HCT116 (cell line): Measurements from ENCODE around the gene MLC1. TPM values are rescaled to one million over a fixed set of nuclear protein-coding genes. Genes with fewer than 3 reads are reported as not detected.

Experiments used
- ATAC-seq: fragments of 200-7000 bp; cut with Tn5 transposase; 2 replicates; pipeline ENCODE4 v1.9.1; 2020; ENCODE audit warnings: mild to moderate bottlenecking, moderate library complexity
- BruUV-seq: library from RNA; stranded (reverse); fragments of 400-500 nt; replicated peaks from 2 replicates; lab custom pipeline; 2021; lab: Mats Ljungman, UMichigan
- CTCF ChIA-PET: fragments of 300-600 bp; sonication (Branson Sonifier 250); formaldehyde crosslinking; loops from one replicate; lab custom pipeline; 2021; ENCODE audit warnings: antibody characterized with exemption; lab: Charles Lee
- POLR2A ChIA-PET: fragments of 300-600, 350-600 bp; sonication (Branson Sonifier 250); formaldehyde crosslinking; loops from one replicate; lab custom pipeline; 2021; ENCODE audit warnings: antibody characterized with exemption; lab: Charles Lee
- RAD21 ChIA-PET, 2 experiments: fragments of 300-600 bp; sonication (Branson Sonifier 250); formaldehyde crosslinking; loops; one replicate each; lab custom pipeline; 2023; ENCODE audit warnings: low total read pairs in 2 of 2; ENCODE audit not compliant: uncharacterized antibody in 2 of 2, unreplicated experiment in 2 of 2, low non-redundant PET in 1 of 2; lab: Charles Lee
- DNase-seq: peaks from one replicate; pipeline ENCODE4 v3.0.0-alpha.2; 2010; ENCODE audit warnings: low read depth, low spot score
- H2AFZ ChIP-seq: fragments of 200-600 bp; shearing (Covaris generic), sonication (generic); 2 replicates; pipeline ENCODE4 v1.6.1; 2017; ENCODE audit warnings: low read depth, mixed run types, mixed read lengths, antibody characterized with exemption, low read length; ENCODE audit not compliant: poor library complexity, severe bottlenecking
- H3K27ac ChIP-seq: 2 replicates; pipeline ENCODE4 v1.5.1; 2012; ENCODE audit warnings: low read depth, low read length
- H3K27me3 ChIP-seq: fragments of 200-600 bp; sonication (generic); 2 replicates; pipeline ENCODE4 v1.6.1; 2016; ENCODE audit warnings: mixed run types, low read length, mixed read lengths; ENCODE audit not compliant: insufficient read depth
- H3K36me3 ChIP-seq, 2 experiments: fragments of 200-500 bp in 1 of 2; fragments of 200-600 bp in 1 of 2; sonication (Bioruptor generic) in 1 of 2; sonication (generic) in 1 of 2; 2 replicates each; pipeline versions ENCODE4 v1.5.1 to v1.6.1; 2014 to 2016; ENCODE audit warnings: low read length in 2 of 2, inconsistent platforms in 1 of 2, mixed read lengths in 1 of 2, mixed run types in 1 of 2; ENCODE audit not compliant: insufficient read depth in 2 of 2, control insufficient read depth in 1 of 2
- H3K4me1 ChIP-seq, 2 experiments: fragments of 200-600 bp in 1 of 2; sonication (generic) in 1 of 2; 2 replicates each; pipeline versions ENCODE4 v1.5.1 to v1.6.1; 2012 to 2017; ENCODE audit warnings: low read length in 2 of 2, inconsistent platforms in 1 of 2, mild to moderate bottlenecking in 1 of 2, mixed read lengths in 1 of 2, mixed run types in 1 of 2, moderate library complexity in 1 of 2; ENCODE audit not compliant: insufficient read depth in 2 of 2, control insufficient read depth in 1 of 2
- H3K4me2 ChIP-seq: fragments of 200-600 bp; sonication (generic); 2 replicates; pipeline ENCODE4 v1.6.1; 2017; ENCODE audit warnings: mixed run types, low read length, mixed read lengths
- H3K4me3 ChIP-seq, 2 experiments: fragments of 200-600 bp in 1 of 2; sonication (generic) in 1 of 2; replicated peaks in 1 of 2; 2 replicates each; pipeline ENCODE4 v1.5.1; 2011 to 2016; ENCODE audit warnings: low read length in 2 of 2, control low read depth in 1 of 2, low read depth in 1 of 2, mild to moderate bottlenecking in 1 of 2, mixed read lengths in 1 of 2, mixed run types in 1 of 2
- H3K79me2 ChIP-seq: fragments of 200-600 bp; sonication (generic); 2 replicates; pipeline ENCODE4 v1.6.1; 2017; ENCODE audit warnings: mild to moderate bottlenecking, mixed run types, low read length, moderate library complexity, mixed read lengths; ENCODE audit not compliant: insufficient read depth
- H3K9ac ChIP-seq: fragments of 200-600 bp; sonication (generic); 2 replicates; pipeline ENCODE4 v1.6.1; 2016; ENCODE audit warnings: low read length, mixed read lengths
- H3K9me2 ChIP-seq: fragments of 200-600 bp; sonication (generic), shearing (Covaris generic); 2 replicates; pipeline ENCODE4 v1.6.1; 2017; ENCODE audit warnings: mixed run types, mild to moderate bottlenecking, moderate library complexity; ENCODE audit not compliant: insufficient read depth
- H3K9me3 ChIP-seq, 2 experiments: fragments of 200-500 bp in 1 of 2; fragments of 200-600 bp in 1 of 2; sonication (Bioruptor generic) in 1 of 2; sonication (generic) in 1 of 2; 2 replicates each; pipeline ENCODE4 v1.6.1; 2014 to 2017; ENCODE audit warnings: low read length in 2 of 2, mixed read lengths in 2 of 2, inconsistent platforms in 1 of 2, low read depth in 1 of 2, mild to moderate bottlenecking in 1 of 2, mixed run types in 1 of 2, moderate library complexity in 1 of 2; ENCODE audit not compliant: control insufficient read depth in 1 of 2, insufficient read depth in 1 of 2
- H4K20me1 ChIP-seq: fragments of 200-600 bp; sonication (generic), shearing (Covaris generic); 2 replicates; pipeline ENCODE4 v1.6.1; 2017; ENCODE audit warnings: mixed run types, mild to moderate bottlenecking, moderate library complexity; ENCODE audit not compliant: insufficient read depth
- EGR1 ChIP-seq: IDR thresholded peaks from 2 replicates; pipeline ENCODE4 v1.6.1; 2012; ENCODE audit warnings: low read depth
- EZH2 ChIP-seq: fragments of 200-600 bp; sonication (generic); IDR thresholded peaks from 2 replicates; pipeline ENCODE4 v1.6.1; 2017; ENCODE audit warnings: antibody characterized with exemption, mixed run types
- EZH2phosphoT487 ChIP-seq: fragments of 200-600 bp; IDR thresholded peaks from 2 replicates; pipeline ENCODE4 v1.6.1; 2018; ENCODE audit warnings: antibody characterized with exemption, borderline replicate concordance
- FOSL1 ChIP-seq: IDR thresholded peaks from 2 replicates; pipeline ENCODE4 v1.6.1; 2012; ENCODE audit warnings: low read depth
- SP1 ChIP-seq: IDR thresholded peaks from 2 replicates; pipeline ENCODE4 v1.6.1; 2012; ENCODE audit warnings: low read depth
- SRF ChIP-seq: IDR thresholded peaks from 2 replicates; pipeline ENCODE4 v1.6.1; 2012; ENCODE audit warnings: low read depth
- ZNF274 ChIP-seq: fragments of 200-500 bp; sonication (Bioruptor generic); IDR thresholded peaks from 2 replicates; pipeline ENCODE4 v1.6.1; 2014; ENCODE audit warnings: mild to moderate bottlenecking, low read depth, low read length, inconsistent platforms
- intact Hi-C: fragments of 100-400 bp; cut with micrococcal nuclease; formaldehyde crosslinking; loops from 2 replicates; pipeline ENCODE4 v1.10.0; 2022
- total RNA-seq: library from RNA; stranded (reverse); gene quantifications from one replicate; pipeline ENCODE4 v1.2.1, GENCODE V29; 2021; ENCODE audit not compliant: unreplicated experiment
- TF ChIP-seq, protein P1 (sequence below): IDR thresholded peaks from 2 replicates; pipeline ENCODE4 v1.6.1; 2012

The MLC1 gene
- total RNA-seq, 1 experiment from 2014 or later, result not detected

DNA sequence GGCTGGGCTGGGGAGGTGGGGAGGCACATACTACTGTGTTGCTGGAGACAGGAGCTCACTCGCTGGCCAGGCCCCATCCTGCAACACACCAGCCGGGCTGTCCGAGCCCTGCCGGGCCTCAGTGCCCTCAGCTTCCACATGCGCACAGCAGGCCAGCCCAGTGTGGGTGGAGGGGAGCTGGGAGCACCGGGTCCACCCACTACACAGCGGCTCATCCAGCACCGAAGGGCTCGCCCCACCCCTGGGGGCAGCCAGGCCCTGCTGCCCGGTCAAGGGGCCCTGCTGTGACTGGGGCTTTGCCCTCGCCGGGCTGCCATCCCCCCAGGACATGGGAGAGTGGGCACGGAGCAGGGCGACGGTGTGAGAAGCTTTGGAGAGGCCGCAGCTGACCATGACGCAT is 36.4 kb downstream of the MLC1 start:
- ATAC-seq, result no peak
- BruUV-seq, result no TSS peak
- intact Hi-C loops, result no loop called here
- H3K27me3 ChIP-seq, result no peaks in the 10 kb centered on the region
- H4K20me1 ChIP-seq, result no peaks in the 10 kb centered on the region
- H3K79me2 ChIP-seq, result no peaks in the 10 kb centered on the region
- RAD21 ChIA-PET, result no interaction called here
- no peak overlapping the region for H3K9ac ChIP-seq
- H3K4me1 ChIP-seq, result no peaks in the 10 kb centered on the region
- H3K4me2 ChIP-seq, result no peak overlapping the region
- CTCF ChIA-PET, result no interaction called here
- DNase-seq, result no peak
- no peak overlapping the region for H3K27ac ChIP-seq
- H3K9me2 ChIP-seq, result no peaks in the 10 kb centered on the region
- no peak overlapping the region for H2AFZ ChIP-seq
- H3K9me3 ChIP-seq, result no peaks in the 10 kb centered on the region
- POLR2A ChIA-PET, result no interaction called here
- TF ChIP-seq EGR1 (no peak), EZH2 (no peak), SP1 (no peak), FOSL1 (no peak), EZH2phosphoT487 (no peak)
- H3K4me3 ChIP-seq, result no peak overlapping the region
- H3K36me3 ChIP-seq, result no peaks in the 10 kb centered on the region

DNA sequence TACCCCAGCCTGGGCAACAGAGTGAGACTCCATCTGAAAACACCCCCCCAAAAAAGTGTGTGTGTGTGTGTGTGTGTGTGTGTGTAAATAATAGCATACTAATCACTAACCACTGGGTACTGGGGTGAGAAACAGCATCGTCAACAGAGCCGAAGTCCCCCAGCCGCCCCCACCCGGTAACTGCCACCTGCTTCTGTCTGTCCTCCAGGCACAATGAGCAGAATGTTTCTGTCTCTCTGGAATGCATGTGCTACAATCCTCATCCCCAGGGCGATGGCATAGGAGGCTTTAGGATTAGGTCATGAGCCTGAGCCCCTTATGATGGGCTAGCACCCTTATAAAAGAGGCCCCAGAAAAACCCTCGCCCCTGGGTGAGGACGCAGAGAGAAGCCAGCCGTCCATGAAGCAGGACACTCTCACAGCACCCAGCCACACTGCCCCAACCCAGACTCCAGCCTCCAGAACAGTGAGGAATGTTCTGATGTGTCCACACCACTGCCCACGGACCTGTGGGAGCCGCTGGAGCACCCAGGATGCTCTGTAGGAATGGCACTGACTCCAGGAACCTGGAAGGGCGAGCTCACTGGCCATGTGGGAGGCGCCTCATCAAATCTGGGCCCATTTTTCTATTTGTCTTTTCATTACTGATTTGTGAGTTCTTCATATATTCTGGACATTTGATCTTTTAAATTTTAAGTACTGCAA is 37.0 kb downstream of the MLC1 start:
- Histone ChIP-seq H2AFZ (no peak overlapping the region), H3K9ac (no peak overlapping the region), H3K27ac (no peak overlapping the region), H4K20me1 (no peaks in the 10 kb centered on the region), H3K4me2 (no peak overlapping the region), H3K27me3 (no peaks in the 10 kb centered on the region), H3K9me2 (no peaks in the 10 kb centered on the region), H3K9me3 (no peaks in the 10 kb centered on the region), H3K4me3 (no peak overlapping the region), H3K4me1 (no peaks in the 10 kb centered on the region), H3K79me2 (no peaks in the 10 kb centered on the region), H3K36me3 (no peaks in the 10 kb centered on the region)
- POLR2A ChIA-PET, result no interaction called here
- BruUV-seq, result no TSS peak
- ATAC-seq, result no peak
- CTCF ChIA-PET, result no interaction called here
- no peak for DNase-seq
- TF ChIP-seq, protein P1, sequence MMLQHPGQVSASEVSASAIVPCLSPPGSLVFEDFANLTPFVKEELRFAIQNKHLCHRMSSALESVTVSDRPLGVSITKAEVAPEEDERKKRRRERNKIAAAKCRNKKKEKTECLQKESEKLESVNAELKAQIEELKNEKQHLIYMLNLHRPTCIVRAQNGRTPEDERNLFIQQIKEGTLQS, result no peak
- TF ChIP-seq EGR1 (no peak), EZH2 (no peak), ZNF274 (no peak), SRF (no peak)
- RAD21 ChIA-PET, result no interaction called here
- intact Hi-C loops, result no loop called here
